ENCODE measurements around the gene FDXR. TPM values are rescaled to one million over a fixed set of nuclear protein-coding genes. Genes with fewer than 3 reads are reported as not detected.

Gene FDXR
- total and polyA plus RNA-seq, 2 donors (not counting 1 experiment from before 2014, with no cell fraction given), result 4.6 to 7.0 TPM

GRCh38 chr17:74814453-74814852 is 58.3 kb downstream of the FDXR start:
- DNase-seq, result no peak
- H3K4me3 Mint-ChIP-seq, result no peak overlapping the region
- H2AFZ ChIP-seq (ENCODE audit: insufficient read depth, low read depth, low read length, poor library complexity, severe bottlenecking), result no peak overlapping the region
- no peaks in the 10 kb centered on the region for H3K9me3 ChIP-seq (ENCODE audit: control extremely low read depth in 1 of 3, control insufficient read depth in 2 of 3, insufficient read depth in 1 of 3, low read length in 2 of 3)
- no peaks in the 10 kb centered on the region for H3K79me2 ChIP-seq (ENCODE audit: control insufficient read depth, insufficient read depth, low read length)
- no peak overlapping the region for H3K27ac ChIP-seq (ENCODE audit: low read length in 2 of 2)
- no peaks in the 10 kb centered on the region for H3K27me3 ChIP-seq (replicated peaks in 1 of 4; ENCODE audit: control extremely low read depth in 1 of 4, control insufficient read depth in 3 of 4, insufficient read depth in 4 of 4, low read length in 3 of 4)
- 96% methylated on average over 4 of the region's 5 CpGs for WGBS (ENCODE audit: insufficient coverage)
- no peaks in the 10 kb centered on the region for H4K20me1 ChIP-seq (ENCODE audit: control insufficient read depth, insufficient read depth, low read length, poor library complexity, severe bottlenecking)
- H3K4me1 Mint-ChIP-seq, result peaks cover 1% of the 10 kb centered on the region
- TF ChIP-seq CTCF (IDR thresholded peaks at IDR 0.05) (no peak), EZH2 (IDR thresholded peaks at IDR 0.05; ENCODE audit: borderline replicate concordance, insufficient read depth, low read depth, low read length, poor library complexity, severe bottlenecking) (no peak)
- ChIA-PET POLR2A (no interaction called here), CTCF (interaction anchor here (1.0 to 1.7 kb wide), 2 partner anchors 48 to 51 kb away, joined by 4 to 5 read pairs; no protein-coding TSS in a partner anchor)
- H3K27me3 Mint-ChIP-seq, result no peaks in the 10 kb centered on the region
- ATAC-seq (ENCODE audit: low read depth), result no peak
- no peak overlapping the region for H3K27ac Mint-ChIP-seq
- no peak overlapping the region for H3K9ac ChIP-seq (ENCODE audit: low read length)
- no peaks in the 10 kb centered on the region for H3K4me1 ChIP-seq (ENCODE audit: control insufficient read depth in 2 of 2, insufficient read depth in 2 of 2, low read length in 2 of 2)
- intact Hi-C loops (cut with micrococcal nuclease), result no loop called here
- peaks cover 0 to 4% of the 10 kb centered on the region in 2 experiments for H3K36me3 ChIP-seq (replicated peaks in 1 of 2; ENCODE audit: control extremely low read depth in 1 of 2, control insufficient read depth in 1 of 2, extremely low read depth in 1 of 2, insufficient read depth in 2 of 2, low read length in 1 of 2)
- no peaks in the 10 kb centered on the region for H3K9me3 Mint-ChIP-seq (ENCODE audit: insufficient read depth)
- no peak overlapping the region for H3K4me2 ChIP-seq (replicated peaks; ENCODE audit: low read depth, low read length, poor library complexity, severe bottlenecking)
- no peak overlapping the region for H3K4me3 ChIP-seq (ENCODE audit: control extremely low read depth in 1 of 5, extremely low read depth in 1 of 5, insufficient read depth in 1 of 5, low read depth in 2 of 5, low read length in 4 of 5)

Other genes with a start within 250 kb of the FDXR start
- gene CD300E, start 249.3 kb downstream of the FDXR start, total RNA-seq, result 0.10 TPM in 1 of 2 replicates, not detected in the other
- 0.92 and 1.4 TPM in 2 replicates for gene CD300E, start 249.3 kb downstream of the FDXR start, polyA plus RNA-seq
- 0.52 and 1.0 TPM in 2 replicates for gene CD300LF, start 160.1 kb downstream of the FDXR start, total RNA-seq
- gene CD300LF, start 160.1 kb downstream of the FDXR start, polyA plus RNA-seq, result 1.1 and 1.2 TPM in 2 replicates
- gene RAB37, start 135.7 kb downstream of the FDXR start, total RNA-seq, result 76.0 and 76.8 TPM in 2 replicates
- gene RAB37, start 135.7 kb downstream of the FDXR start, polyA plus RNA-seq, result 67.6 and 81.9 TPM in 2 replicates
- 69.5 and 81.8 TPM in 2 replicates for gene NHERF1, start 124.4 kb downstream of the FDXR start, total RNA-seq
- gene NHERF1, start 124.4 kb downstream of the FDXR start, polyA plus RNA-seq, result 45.0 and 56.2 TPM in 2 replicates
- gene NAT9, start 96.6 kb downstream of the FDXR start, total RNA-seq, result 66.6 and 71.1 TPM in 2 replicates
- 73.6 and 86.5 TPM in 2 replicates for gene NAT9, start 96.6 kb downstream of the FDXR start, polyA plus RNA-seq
- gene GRIN2C, start 13.1 kb downstream of the FDXR start, total RNA-seq, result not detected in 2 replicates
- gene GRIN2C, start 13.1 kb downstream of the FDXR start, polyA plus RNA-seq, result 0.03 TPM in 1 of 2 replicates, not detected in the other
- not detected in 2 replicates for gene FADS6, start 20.6 kb upstream of the FDXR start, total RNA-seq
- gene FADS6, start 20.6 kb upstream of the FDXR start, polyA plus RNA-seq, result not detected in 2 replicates
- not detected in 2 replicates for gene USH1G, start 50.3 kb upstream of the FDXR start, total RNA-seq
- not detected in 2 replicates for gene USH1G, start 50.3 kb upstream of the FDXR start, polyA plus RNA-seq
- not detected in 2 replicates for gene OTOP2, start 51.3 kb upstream of the FDXR start, total RNA-seq
- not detected in 2 replicates for gene OTOP2, start 51.3 kb upstream of the FDXR start, polyA plus RNA-seq
- not detected in 2 replicates for gene OTOP3, start 62.9 kb upstream of the FDXR start, total RNA-seq
- not detected in 2 replicates for gene OTOP3, start 62.9 kb upstream of the FDXR start, polyA plus RNA-seq
- gene HID1, start 99.8 kb upstream of the FDXR start, total RNA-seq, result 1.7 and 3.9 TPM in 2 replicates
- 4.0 and 6.3 TPM in 2 replicates for gene HID1, start 99.8 kb upstream of the FDXR start, polyA plus RNA-seq
- gene CDR2L, start 114.6 kb upstream of the FDXR start, total RNA-seq, result not detected in 2 replicates
- gene CDR2L, start 114.6 kb upstream of the FDXR start, polyA plus RNA-seq, result 0.03 and 0.07 TPM in 2 replicates
- gene MRPL58, start 139.7 kb upstream of the FDXR start, total RNA-seq, result 20.8 and 23.3 TPM in 2 replicates
- gene MRPL58, start 139.7 kb upstream of the FDXR start, polyA plus RNA-seq, result 20.4 and 21.6 TPM in 2 replicates
- gene ATP5PD, start 174.0 kb upstream of the FDXR start, total RNA-seq, result 98.8 and 101 TPM in 2 replicates
- gene ATP5PD, start 174.0 kb upstream of the FDXR start, polyA plus RNA-seq, result 70.8 and 92.1 TPM in 2 replicates
- 23.2 and 24.6 TPM in 2 replicates for gene KCTD2, start 174.2 kb upstream of the FDXR start, total RNA-seq
- 15.1 and 15.7 TPM in 2 replicates for gene KCTD2, start 174.2 kb upstream of the FDXR start, polyA plus RNA-seq
- gene SLC16A5, start 215.0 kb upstream of the FDXR start, total RNA-seq, result 9.3 and 13.7 TPM in 2 replicates
- 5.1 and 14.5 TPM in 2 replicates for gene SLC16A5, start 215.0 kb upstream of the FDXR start, polyA plus RNA-seq
- 15.7 and 15.9 TPM in 2 replicates for gene ARMC7, start 237.0 kb upstream of the FDXR start, total RNA-seq
- gene ARMC7, start 237.0 kb upstream of the FDXR start, polyA plus RNA-seq, result 9.2 and 10.4 TPM in 2 replicates